Uterine smooth muscle cell (primary cell): Measurements from ENCODE around the gene RXYLT1. TPM values are rescaled to one million over a fixed set of nuclear protein-coding genes. Genes with fewer than 3 reads are reported as not detected.

Source experiments
- total RNA-seq: library from RNA; depleted of rRNA; stranded (reverse); fragments of >200 nt; gene quantifications from 2 replicates; pipeline ENCODE4 v1.2.3, GENCODE V29; 2014

RXYLT1 gene
- total RNA-seq: 17.2 and 17.7 TPM in 2 replicates

GRCh38 chr12:63779498-63780481 lies at the start of gene RXYLT1:
Gene RXYLT1, plus strand, starts transcription at chr12:63779909. Its CDS starts 52 bp downstream, at chr12:63779961.

GRCh38 chr12:63844391-63845341 lies 65.0 kb downstream of the RXYLT1 start, which contains the start of gene SRGAP1:
Gene SRGAP1, plus strand, starts transcription at chr12:63844700. Its CDS starts 117 bp downstream, at chr12:63844817.

Other genes starting within 250 kb of the RXYLT1 start
- gene DPY19L2, start 111.4 kb upstream of the RXYLT1 start, total RNA-seq: 4.2 and 7.2 TPM in 2 replicates
- 17.0 and 23.4 TPM in 2 replicates for gene SRGAP1, start 64.8 kb downstream of the RXYLT1 start, total RNA-seq